OCI-LY1 (cell line): ENCODE measurements around the gene ELAVL4.

ENCODE experiments used
- H2AFZ ChIP-seq: fragments of 200-600 bp; sonication (generic), shearing (Covaris generic); 2 replicates; pipeline ENCODE4 v1.6.0; 2014; ENCODE audit warnings: antibody characterized with exemption, mild to moderate bottlenecking, low read length
- H3F3A ChIP-seq: fragments of 200-600 bp; sonication (generic), shearing (Covaris generic); 2 replicates; pipeline ENCODE4 v1.6.0; 2014; ENCODE audit warnings: mild to moderate bottlenecking, antibody characterized with exemption, low read length, moderate library complexity; ENCODE audit not compliant: insufficient read depth
- H3K27ac ChIP-seq: fragments of 200-600 bp; sonication (generic); 2 replicates; pipeline ENCODE4 v1.5.1; 2014; ENCODE audit warnings: low read length, mixed run types, mild to moderate bottlenecking, low read depth; ENCODE audit not compliant: poor library complexity, severe bottlenecking
- H3K27me3 ChIP-seq: fragments of 200-600 bp; sonication (generic); 2 replicates; pipeline ENCODE4 v1.6.0; 2014; ENCODE audit warnings: antibody characterized with exemption, mild to moderate bottlenecking, low read length, moderate library complexity; ENCODE audit not compliant: insufficient read depth
- H3K36me3 ChIP-seq: fragments of 200-600 bp; sonication (generic); 2 replicates; pipeline ENCODE4 v1.6.1; 2014; ENCODE audit warnings: mild to moderate bottlenecking, antibody characterized with exemption, low read length, moderate library complexity, mixed read lengths; ENCODE audit not compliant: insufficient read depth
- H3K4me1 ChIP-seq: fragments of 200-600 bp; sonication (generic); 2 replicates; pipeline ENCODE4 v1.5.1; 2014; ENCODE audit warnings: mild to moderate bottlenecking, low read length, moderate library complexity; ENCODE audit not compliant: insufficient read depth, severe bottlenecking
- H3K4me2 ChIP-seq: fragments of 200-600 bp; sonication (generic), shearing (Covaris generic); 2 replicates; pipeline ENCODE4 v1.6.1; 2014; ENCODE audit warnings: low read length
- H3K4me3 ChIP-seq: fragments of 200-600 bp; sonication (generic); 2 replicates; pipeline ENCODE4 v1.5.1; 2014; ENCODE audit warnings: low read length, low read depth, mild to moderate bottlenecking, mixed read lengths; ENCODE audit not compliant: poor library complexity, severe bottlenecking
- H3K79me2 ChIP-seq: fragments of 200-600 bp; shearing (Covaris generic); 2 replicates; pipeline ENCODE4 v1.6.1; 2016; ENCODE audit warnings: mixed run types, low read length, mixed read lengths; ENCODE audit not compliant: insufficient read depth
- H3K9ac ChIP-seq: fragments of 200-600 bp; sonication (generic), shearing (Covaris generic); 2 replicates; pipeline ENCODE4 v1.6.1; 2014; ENCODE audit warnings: mild to moderate bottlenecking, low read length, mixed read lengths
- H3K9me2 ChIP-seq: fragments of 200-600 bp; sonication (generic), shearing (Covaris generic); 2 replicates; pipeline ENCODE4 v1.6.1; 2014; ENCODE audit warnings: low read depth, mild to moderate bottlenecking, low read length, mixed read lengths
- H3K9me3 ChIP-seq: fragments of 200-600 bp; shearing (Covaris generic); 2 replicates; pipeline ENCODE4 v1.6.1; 2014; ENCODE audit warnings: low read length, mixed read lengths
- H4K20me1 ChIP-seq: fragments of 200-600 bp; sonication (generic), shearing (Covaris generic); 2 replicates; pipeline ENCODE4 v1.6.0; 2016; ENCODE audit warnings: mild to moderate bottlenecking, low read length; ENCODE audit not compliant: insufficient read depth
- CTCF ChIP-seq: fragments of 200-600 bp; sonication (generic), shearing (Covaris generic); IDR thresholded peaks from 2 replicates; pipeline ENCODE4 v1.5.1; 2017; ENCODE audit warnings: mild to moderate bottlenecking, antibody characterized with exemption, low read length, moderate library complexity, mixed read lengths
- EZH2 ChIP-seq: fragments of 200-600 bp; sonication (generic), shearing (Covaris generic); IDR thresholded peaks from 2 replicates; pipeline ENCODE4 v1.8.0; 2017; ENCODE audit warnings: borderline replicate concordance, mixed run types, mild to moderate bottlenecking, antibody characterized with exemption, low read length, moderate library complexity, mixed read lengths

The ELAVL4 gene

DNA sequence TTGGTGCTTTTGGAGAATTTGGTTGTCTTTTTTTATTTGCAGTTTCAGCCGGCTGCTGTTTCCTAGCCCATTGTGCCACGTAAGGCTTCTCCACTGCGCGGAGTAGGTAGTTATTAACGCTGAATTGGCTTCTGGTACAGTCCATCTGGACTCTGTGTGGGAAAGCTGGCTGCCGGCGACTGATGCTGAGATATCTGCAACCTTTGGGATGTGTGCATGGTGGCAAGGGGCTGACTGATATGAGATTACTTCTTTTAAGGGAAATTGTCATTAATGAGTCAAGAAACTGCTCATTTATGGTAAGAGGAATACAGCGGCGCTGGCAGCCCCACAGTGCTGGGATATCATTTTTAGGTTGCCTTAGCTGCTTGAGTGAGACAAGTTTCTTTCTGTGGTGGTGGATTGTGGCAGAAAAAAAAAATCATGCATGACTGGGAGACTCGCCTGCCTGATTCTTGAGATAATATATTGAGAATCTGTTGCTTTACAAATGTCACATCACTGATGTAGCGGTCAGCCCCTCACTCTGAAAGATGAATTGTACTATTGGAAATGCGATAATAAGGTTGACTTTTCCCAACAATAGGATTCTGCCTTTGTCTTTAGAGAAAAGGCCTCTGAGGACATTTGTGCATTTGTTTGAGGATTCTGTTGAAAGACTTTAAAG is 2.5 kb upstream of the ELAVL4 start:
- Histone ChIP-seq H3K79me2 (no peaks in the 10 kb centered on the region), H3K27ac (no peak overlapping the region), H3K4me3 (no peak overlapping the region), H3K9me2 (no peaks in the 10 kb centered on the region), H3K9ac (no peak overlapping the region), H4K20me1 (no peaks in the 10 kb centered on the region), H3K9me3 (no peaks in the 10 kb centered on the region), H3K4me2 (no peak overlapping the region), H3K4me1 (no peaks in the 10 kb centered on the region), H2AFZ (no peak overlapping the region), H3F3A (no peaks in the 10 kb centered on the region), H3K36me3 (no peaks in the 10 kb centered on the region), H3K27me3 (no peaks in the 10 kb centered on the region)
- TF ChIP-seq EZH2: no peak
- no peak for TF ChIP-seq CTCF

DNA sequence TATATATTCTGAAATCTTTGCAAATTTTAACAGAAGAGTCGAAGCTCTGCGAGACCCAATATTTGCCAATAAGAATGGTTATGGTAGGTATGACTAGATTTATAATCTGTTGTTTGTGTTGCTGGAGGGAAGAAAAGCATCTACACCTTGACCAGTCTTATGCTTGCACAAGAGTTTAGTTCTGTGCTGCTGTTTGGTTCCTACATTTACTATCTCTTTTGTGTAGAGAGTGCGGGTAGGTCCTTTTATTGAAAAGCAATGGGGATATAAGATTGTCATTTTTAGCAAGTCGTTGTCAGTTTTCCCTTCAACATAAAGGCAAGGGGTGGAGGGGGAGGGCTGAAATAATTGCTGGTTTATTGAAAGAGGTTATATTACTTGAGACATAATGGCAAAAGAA is 396 bp downstream of the ELAVL4 start:
- Histone ChIP-seq H3K4me2 (no peak overlapping the region), H2AFZ (no peak overlapping the region), H3K9me2 (no peaks in the 10 kb centered on the region), H3K9me3 (no peaks in the 10 kb centered on the region), H3K27ac (no peak overlapping the region), H3K79me2 (no peaks in the 10 kb centered on the region), H3K27me3 (no peaks in the 10 kb centered on the region), H3K4me3 (no peak overlapping the region), H3F3A (no peaks in the 10 kb centered on the region), H3K4me1 (no peaks in the 10 kb centered on the region), H3K9ac (no peak overlapping the region), H3K36me3 (no peaks in the 10 kb centered on the region), H4K20me1 (no peaks in the 10 kb centered on the region)
- TF ChIP-seq CTCF (no peak), EZH2 (no peak)

DNA sequence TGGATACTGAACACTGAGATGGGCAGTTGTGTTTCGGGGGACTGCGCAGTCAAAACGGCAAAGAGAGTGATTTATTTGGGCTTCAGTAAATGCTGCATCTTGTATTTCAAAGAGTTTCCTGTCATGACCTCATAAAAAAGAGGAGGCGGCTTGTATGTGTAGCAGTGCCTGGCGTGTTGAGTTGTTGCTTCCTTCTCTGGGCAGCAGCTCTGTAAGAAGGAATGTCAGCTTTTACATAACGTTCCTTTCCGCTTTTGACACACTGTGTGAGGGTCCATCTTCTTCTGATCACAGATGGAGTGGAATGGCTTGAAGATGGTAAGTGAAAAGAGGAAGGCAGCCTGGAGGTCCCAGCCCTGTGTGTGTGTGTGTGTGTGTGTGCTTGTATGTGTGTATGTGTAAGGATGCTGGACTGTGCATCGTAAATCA is 941 bp downstream of the ELAVL4 start:
- H3K4me2 ChIP-seq: no peak overlapping the region
- no peaks in the 10 kb centered on the region for H3F3A ChIP-seq
- no peaks in the 10 kb centered on the region for H3K79me2 ChIP-seq
- no peak overlapping the region for H3K27ac ChIP-seq
- H3K4me1 ChIP-seq: no peaks in the 10 kb centered on the region
- H3K4me3 ChIP-seq: no peak overlapping the region
- no peaks in the 10 kb centered on the region for H3K36me3 ChIP-seq
- H4K20me1 ChIP-seq: no peaks in the 10 kb centered on the region
- no peaks in the 10 kb centered on the region for H3K9me2 ChIP-seq
- H2AFZ ChIP-seq: no peak overlapping the region
- TF ChIP-seq EZH2 (no peak), CTCF (no peak)
- H3K9me3 ChIP-seq: no peaks in the 10 kb centered on the region
- no peaks in the 10 kb centered on the region for H3K27me3 ChIP-seq
- H3K9ac ChIP-seq: no peak overlapping the region
